HG03521 (cell line): ENCODE measurements around the gene CEP192.

ENCODE experiments used
- ATAC-seq: cut with Tn5 transposase; IDR thresholded peaks from one replicate; pipeline ENCODE4 v1.9.1; 2021; ENCODE audit warnings: mild to moderate bottlenecking, moderate library complexity; ENCODE audit not compliant: unreplicated experiment

The CEP192 gene

DNA sequence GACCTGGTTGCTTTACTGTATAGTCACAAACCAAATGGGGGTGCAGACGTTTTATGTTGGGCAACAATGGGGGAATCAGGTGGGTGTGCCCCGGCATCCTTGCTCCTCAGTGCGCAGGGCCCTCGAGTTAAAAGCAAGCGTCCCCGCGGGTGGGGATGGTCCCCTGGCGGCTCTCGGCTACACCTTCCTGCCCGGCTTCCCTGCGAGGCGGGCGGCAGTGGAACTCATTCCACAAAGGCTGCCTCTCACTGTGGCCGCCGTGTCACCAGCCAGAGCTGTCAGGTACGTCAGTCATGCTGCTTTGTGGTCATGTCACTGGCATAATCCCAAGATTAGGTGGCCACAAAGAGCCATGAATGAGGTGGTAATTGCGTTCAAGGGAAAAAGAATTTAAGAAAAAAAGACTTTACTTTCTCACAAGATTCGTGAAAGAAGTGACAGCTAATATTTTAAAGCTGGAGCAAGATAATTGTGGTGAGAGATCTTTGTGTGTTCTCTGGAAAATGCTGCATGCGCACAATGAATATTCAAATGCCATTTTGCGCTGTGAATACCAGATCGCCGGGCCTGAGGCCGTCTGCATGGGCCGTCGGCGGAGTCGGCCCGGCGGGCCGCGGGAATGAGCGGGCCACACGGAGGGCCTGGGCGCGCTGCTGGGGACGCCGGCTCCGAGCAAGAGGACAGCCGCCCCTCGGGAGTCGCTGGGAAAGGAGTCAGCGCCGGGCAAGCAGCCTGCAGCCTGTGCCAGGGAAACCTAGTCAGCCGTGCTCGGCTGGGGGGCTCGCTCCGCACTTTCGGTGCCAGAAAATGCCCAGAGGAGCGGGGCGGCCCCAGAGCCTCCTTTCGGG is 145.1 kb downstream of the CEP192 start:
- no peak for ATAC-seq

DNA sequence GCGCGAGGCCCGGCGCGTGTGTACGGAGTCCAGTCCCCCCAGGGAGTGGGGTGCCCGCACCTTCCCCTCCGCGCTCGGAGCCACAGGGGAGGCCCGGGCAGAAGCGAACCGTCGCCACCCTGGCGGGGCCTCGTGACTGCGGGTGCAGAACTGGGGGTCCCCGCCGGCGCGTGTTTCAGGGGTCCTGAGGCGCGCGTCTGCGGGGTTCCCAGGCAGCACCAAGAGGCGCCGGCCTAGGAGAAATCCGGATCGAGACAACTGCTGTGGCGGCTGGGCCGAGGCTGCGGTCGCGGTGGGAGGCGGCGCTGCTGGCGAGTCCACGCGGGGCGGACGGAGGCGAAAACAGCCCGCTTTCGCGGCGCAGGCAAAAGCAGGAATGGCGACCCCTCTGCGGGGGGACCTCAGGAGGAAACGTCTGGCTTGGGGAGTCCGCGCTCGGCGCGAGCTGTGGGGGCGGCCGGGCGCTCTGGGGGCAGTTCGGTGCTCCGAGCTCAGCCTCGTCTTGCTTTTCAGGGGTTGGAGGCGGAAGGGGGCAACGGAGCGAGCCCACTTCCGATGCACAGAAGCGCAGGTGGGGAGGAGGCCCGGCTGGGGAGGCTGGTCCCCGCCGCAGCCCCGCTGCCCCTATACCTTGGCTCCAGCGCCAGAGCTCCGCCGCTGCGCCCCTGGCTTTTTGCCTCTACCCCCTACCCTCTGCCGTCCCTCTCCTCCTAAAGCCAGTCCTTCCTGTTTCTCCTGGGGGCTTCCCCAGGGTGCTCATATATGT is 145.9 kb downstream of the CEP192 start:
- ATAC-seq = no peak

DNA sequence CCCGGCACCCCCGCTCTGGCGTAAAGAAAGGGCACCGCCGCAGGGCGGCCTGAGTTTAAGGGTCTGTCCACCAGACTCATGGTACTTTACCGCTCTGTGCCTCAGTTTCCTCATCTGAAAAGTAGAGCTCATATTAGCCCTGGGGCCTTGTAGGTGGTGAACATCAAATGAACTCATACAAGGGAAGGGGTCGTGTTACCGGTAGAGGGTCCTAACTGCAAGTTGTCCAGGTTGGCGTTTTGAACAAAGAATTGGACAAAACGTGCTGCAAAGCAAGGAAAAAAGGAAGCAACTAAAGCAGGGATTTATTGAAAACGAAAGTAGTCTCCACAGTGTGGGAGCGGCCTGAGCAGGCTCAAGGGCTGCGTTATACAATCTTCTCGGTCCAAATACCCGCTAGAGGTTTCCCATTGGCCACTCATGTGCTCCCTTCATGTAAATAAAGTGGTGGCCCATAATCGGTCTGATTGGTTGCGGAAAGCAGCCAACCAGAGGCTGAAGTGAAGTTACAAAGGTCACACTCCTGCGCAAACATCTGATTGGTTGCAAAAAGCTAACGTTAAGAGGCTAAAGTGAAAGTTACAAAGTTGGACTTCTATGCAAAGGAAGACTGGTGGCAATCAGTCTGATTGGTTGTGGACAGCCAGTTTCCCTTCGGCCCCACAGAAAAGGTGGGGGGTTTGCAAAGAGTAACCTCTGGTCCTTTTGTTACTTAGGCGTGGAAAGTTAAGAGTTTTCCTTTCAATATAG is 146.7 kb downstream of the CEP192 start:
- ATAC-seq = peak; percentile 55

GRCh38 chr18:13138420-13139139 is 147.4 kb downstream of the CEP192 start:
- ATAC-seq = no peak

DNA sequence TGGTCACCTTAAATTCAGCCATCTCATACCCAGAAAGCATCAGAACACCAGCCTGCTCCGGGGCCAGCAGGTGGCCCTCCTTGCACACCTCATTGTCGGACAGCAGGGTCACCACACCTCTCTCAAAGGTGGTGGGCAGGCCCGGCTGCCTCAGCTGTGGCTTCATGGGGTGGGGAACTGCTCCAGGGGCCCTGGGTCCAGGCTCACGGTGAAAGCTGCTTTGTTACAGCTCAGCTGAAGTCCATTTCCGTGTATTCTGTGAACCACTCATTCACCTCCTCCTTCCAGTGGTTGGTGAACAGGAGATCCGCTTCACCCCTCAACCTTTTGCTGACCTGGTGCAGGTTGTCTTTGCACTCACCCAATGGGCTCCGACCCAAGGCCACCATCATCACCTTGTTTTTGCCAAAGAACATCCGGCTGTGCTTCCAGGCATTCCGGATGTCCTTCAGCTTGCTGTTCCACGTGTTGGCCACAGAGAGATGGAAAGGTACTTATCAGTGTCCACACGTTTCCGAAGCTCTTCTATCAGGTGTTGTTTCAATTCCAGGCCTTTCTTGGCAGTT is 148.8 kb downstream of the CEP192 start:
- ATAC-seq = no peak

DNA sequence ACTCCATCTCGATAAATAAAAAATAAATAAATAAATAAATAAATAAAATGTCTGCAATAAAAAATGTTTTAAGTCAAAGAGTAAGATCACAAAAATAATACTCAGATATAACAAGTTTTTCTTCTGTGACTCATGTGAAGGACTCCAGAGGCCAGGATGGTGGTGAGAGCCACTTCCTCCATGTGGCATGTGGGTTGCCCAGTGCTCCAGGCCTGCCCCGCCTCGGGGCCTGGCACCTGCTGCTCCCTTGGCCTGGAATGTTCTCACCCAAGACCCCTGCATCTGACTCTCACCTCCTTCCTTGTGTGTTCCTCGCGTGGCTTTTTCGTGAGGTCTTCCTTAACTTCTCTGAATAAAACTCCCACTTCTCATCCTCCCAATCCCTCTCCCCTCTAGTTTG is 150.0 kb downstream of the CEP192 start:
- ATAC-seq = no peak

GRCh38 chr18:13145636-13146190 is 154.6 kb downstream of the CEP192 start:
- no peak for ATAC-seq

DNA sequence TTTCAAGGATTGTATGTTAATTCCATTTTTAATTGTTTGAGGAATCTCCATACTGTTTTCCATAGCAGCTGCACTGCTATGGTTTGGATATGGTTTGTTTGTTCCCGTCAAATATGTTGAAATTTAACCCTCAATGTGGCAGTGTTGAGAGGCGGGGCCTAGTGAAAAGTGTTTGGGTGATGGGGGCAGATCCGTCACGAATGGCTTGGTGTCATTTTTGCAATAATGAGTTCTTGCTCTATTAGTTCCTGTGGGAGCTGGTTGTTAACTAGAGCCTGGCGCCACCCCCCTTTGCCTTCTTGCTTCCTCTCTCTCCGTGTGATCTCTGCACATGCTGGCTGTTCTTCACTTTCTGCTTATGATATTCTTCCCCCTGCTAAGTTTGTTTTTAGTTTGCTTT is 156.0 kb downstream of the CEP192 start:
- ATAC-seq = no peak

DNA sequence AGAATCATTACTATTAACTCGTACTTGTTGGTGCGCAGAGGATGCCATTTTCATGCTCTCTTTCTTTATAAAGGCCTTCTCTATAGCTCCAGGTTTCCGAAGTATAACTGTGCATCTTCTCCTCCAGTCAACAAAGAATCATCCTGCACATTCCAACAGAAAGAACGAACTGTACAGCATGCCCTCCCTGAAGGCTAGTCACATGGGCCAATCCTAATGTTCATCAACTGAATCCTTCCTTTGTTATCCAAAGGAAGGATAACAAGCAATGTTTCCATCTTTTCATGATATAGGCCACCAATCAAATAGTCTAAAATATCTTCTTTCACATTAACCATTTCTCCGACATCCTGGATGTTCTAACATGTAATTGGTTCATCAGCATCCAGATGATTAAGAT is 160.5 kb downstream of the CEP192 start:
- no peak for ATAC-seq

DNA sequence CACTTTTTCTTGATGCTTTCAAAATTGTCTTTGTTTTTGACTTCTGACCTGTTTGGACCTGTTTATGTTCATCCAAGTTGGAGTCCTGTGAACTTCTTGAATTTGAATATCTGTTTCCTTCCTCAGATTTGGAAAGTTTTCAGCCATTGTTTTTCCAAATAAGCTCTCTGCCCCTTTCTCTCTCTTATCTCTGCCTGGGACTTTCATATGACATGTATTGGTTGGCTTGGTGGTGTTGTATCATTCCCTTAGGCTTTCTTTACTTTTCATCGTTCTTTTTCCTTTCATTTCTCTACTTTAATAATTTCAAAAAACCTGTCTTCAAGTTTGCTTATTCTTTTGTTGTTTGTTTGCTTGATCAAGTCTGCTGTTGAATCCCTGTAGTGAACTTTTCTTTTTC is 167.3 kb downstream of the CEP192 start:
- no peak for ATAC-seq

DNA sequence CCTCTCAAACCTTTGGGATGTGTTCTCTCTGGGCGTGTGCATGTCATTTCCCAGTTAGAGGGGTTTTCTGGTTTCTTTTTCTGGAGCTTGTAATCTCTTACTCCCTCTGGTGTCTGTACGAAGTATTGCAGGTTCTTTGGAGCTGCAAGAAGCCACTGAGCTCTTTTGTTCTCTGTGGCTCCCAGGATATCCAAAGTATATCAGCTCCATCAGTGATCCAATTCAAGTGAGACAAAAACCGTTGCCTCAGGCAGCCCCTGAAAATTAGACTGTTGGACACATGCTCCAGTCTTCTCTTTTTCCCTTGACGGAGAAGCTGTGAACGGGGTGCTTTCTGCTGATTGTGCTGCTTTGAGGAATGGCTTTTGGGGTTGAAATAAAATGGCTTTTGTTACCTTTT is 168.4 kb downstream of the CEP192 start:
- no peak for ATAC-seq

DNA sequence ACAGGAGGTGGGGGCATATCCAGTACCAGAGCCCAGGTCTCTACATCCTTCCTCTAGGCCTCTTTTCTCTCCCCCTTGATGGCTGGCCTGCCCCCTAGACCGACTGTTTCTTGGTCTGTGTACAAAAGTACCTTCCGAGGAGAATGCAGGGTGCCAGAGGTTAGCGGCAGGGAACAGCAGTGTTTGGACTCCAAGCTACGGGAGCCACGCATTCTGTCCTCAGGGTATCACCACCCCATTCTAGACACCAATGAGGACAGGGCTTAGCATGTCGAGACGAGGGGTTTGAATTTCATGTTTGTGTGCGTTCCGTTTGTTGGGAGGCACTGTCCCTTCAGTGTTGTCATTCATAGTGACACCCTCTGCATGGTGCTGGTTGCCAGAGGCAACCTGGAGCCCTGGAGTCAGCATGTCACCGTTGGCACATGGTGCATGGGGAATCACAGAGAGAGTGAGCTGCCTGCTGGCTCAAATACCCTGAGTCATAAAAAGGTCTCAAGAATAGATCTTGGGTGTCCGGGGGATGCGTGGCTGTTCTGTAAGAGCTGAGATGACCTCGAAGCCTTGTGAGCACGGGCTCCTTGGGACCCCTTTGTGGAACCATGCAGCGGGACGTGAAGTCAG is 170.2 kb downstream of the CEP192 start:
- no peak for ATAC-seq

GRCh38 chr18:13163167-13163927 is 172.2 kb downstream of the CEP192 start:
- ATAC-seq = no peak

- no peak for ATAC-seq
Measured at GRCh38 chr18:13164406-13164805, 173.2 kb downstream of the CEP192 start.

DNA sequence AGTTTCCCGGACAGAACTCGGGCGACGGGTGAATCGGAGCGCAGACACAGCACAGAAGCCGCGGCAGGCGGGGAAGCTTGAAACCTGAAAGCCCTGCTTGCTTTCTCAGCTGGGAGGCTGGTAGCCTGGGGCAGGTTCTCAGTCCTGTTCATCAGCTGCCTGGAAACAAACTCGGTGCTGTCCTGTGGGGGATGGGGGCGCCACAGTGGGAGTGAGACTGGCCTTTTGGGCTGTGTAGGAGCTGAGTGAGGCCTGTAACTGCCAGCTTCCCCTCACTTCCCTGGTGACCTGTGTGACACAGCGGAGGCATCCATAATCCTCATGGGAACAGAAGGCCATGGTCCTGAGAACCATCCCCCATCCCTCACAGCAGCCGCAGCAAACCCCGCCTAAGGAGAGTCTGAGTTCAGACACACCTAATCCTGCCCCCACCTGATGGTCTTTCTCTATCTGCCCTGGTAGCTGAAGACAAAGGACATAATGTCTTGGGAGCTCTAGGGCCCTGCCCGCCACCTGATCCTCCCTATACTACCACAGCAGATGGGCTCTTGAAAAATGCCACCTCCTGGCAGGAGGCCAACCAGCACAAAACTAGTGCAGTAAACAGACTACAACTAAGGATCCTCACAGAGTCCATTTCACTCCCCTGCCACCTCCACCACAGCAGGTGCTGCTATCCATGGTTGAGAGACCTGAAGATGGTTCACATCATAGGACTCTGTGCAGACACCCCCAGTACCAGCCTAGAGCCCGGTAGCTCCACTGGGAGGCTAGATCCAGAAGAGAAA is 174.7 kb downstream of the CEP192 start:
- ATAC-seq = no peak

DNA sequence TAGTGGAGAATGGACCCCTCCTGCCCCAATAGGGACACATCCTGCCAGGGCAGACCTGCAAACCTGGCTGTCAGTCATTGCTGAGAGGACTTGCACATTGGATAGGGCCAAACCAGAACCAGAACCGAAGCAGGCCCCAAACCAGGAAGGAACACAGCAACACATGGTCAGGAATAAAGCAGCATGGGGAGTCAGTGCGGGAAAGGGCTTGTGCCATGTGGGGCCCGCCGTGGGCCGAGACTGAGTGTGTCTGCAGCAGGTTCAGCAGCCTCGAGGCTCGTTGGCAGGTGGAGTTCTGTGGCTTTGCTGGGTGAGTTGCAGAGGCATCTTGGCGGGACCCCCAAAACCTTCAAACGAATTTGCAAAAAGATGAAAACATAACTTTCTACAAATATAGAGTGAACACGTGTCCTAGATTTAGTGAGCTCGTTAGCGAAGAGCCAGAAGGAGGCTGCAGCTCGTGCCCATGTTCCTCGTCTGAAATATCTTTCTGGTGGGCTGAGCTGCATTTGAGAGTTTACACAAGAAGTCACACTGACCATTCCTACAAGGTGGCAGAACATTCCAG is 182.5 kb downstream of the CEP192 start:
- no peak for ATAC-seq
